HEK293T (cell line): ENCODE data around the gene DESI1.

ENCODE experiments used
- ARNT ChIP-seq: fragments of 450-650 bp; IDR thresholded peaks from 2 replicates; pipeline ENCODE4 v1.6.1; 2017; ENCODE audit warnings: mild to moderate bottlenecking
- BHLHE40 ChIP-seq: fragments of 450-650 bp; IDR thresholded peaks from 2 replicates; pipeline ENCODE4 v1.6.1; 2016; ENCODE audit warnings: mild to moderate bottlenecking, moderate library complexity, borderline replicate concordance
- ELF4 ChIP-seq: fragments of 450-650 bp; IDR thresholded peaks from 2 replicates; pipeline ENCODE4 v1.6.1; 2017; ENCODE audit warnings: antibody characterized with exemption
- FOXA1 ChIP-seq: fragments of 450-650 bp; IDR thresholded peaks from 2 replicates; pipeline ENCODE4 v1.6.1; 2016; ENCODE audit warnings: mild to moderate bottlenecking
- FOXK2 ChIP-seq: fragments of 450-650 bp; IDR thresholded peaks from 2 replicates; pipeline ENCODE4 v1.6.1; 2016; ENCODE audit warnings: mild to moderate bottlenecking
- LEF1 ChIP-seq: fragments of 450-650 bp; IDR thresholded peaks from 2 replicates; pipeline ENCODE4 v1.6.1; 2017; ENCODE audit warnings: mild to moderate bottlenecking, borderline replicate concordance
- SP1 ChIP-seq: fragments of 450-650 bp; IDR thresholded peaks from 2 replicates; pipeline ENCODE4 v1.6.1; 2017
- SUZ12 ChIP-seq: fragments of 450-650 bp; IDR thresholded peaks from 2 replicates; pipeline ENCODE4 v1.6.1; 2016; ENCODE audit warnings: mild to moderate bottlenecking
- ZNF384 ChIP-seq: fragments of 450-650 bp; IDR thresholded peaks from 2 replicates; pipeline ENCODE4 v1.6.1; 2016

GRCh38 chr22:41661713-41662112 lies 40.9 kb upstream of the DESI1 start:
- TF ChIP-seq ELF4: no peak
- no peak for TF ChIP-seq SP1
- TF ChIP-seq ARNT: no peak
- no peak for TF ChIP-seq BHLHE40
- TF ChIP-seq ZNF384: no peak
- TF ChIP-seq FOXK2: no peak
- no peak for TF ChIP-seq FOXA1
- no peak for TF ChIP-seq LEF1
- no peak for TF ChIP-seq SUZ12
